ENCODE measurements around the gene CERKL.

Gene CERKL

DNA sequence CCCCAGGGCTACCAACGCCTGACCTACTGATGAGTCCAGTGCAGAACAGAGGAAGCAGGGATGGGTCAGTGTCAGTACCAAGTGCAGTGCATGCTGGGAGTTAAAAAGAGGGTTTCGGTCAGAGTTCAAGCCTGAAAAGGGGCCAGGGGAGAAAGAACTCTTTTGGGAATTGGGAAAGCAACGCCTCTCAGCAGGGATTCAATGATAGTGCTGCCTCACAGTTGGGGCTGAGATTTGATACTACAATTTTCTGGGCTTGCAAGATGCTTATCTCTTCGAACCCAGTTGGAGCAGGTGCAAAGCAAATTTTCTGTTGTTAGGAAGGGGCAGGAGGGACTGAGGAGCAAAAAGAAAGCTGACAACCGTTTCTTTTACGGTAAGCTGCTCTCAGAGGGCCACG lies 82.6 kb downstream of the CERKL start:
- DNase-seq: no peak

DNA sequence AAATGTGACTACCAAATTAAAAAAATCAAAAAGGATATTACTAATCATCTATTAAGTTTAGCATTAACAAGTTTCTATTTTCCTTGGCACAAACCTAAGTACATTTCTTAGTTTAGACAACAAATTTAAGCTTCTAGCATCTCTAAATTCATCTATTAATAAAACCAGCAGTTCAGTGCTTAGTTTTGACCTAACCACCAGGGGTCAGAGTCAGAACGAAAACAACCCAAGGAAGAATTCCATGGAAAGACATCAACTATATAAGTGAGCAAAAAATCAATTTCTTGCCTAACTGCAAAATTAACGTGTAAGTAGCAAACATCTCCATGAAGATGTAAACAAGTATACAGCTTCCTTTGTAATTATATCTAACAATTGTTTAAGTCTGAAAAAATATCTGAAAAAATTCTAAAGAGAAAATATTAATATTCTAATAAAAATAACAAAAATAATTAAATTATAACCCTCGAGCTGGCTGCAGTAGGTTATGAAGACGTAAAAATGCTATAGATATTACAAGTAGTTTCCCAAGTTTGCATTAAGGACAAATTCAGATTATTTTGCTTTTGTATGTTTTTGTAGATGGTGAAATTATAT lies 83.7 kb downstream of the CERKL start:
- DNase-seq: peak; percentile 30

DNA sequence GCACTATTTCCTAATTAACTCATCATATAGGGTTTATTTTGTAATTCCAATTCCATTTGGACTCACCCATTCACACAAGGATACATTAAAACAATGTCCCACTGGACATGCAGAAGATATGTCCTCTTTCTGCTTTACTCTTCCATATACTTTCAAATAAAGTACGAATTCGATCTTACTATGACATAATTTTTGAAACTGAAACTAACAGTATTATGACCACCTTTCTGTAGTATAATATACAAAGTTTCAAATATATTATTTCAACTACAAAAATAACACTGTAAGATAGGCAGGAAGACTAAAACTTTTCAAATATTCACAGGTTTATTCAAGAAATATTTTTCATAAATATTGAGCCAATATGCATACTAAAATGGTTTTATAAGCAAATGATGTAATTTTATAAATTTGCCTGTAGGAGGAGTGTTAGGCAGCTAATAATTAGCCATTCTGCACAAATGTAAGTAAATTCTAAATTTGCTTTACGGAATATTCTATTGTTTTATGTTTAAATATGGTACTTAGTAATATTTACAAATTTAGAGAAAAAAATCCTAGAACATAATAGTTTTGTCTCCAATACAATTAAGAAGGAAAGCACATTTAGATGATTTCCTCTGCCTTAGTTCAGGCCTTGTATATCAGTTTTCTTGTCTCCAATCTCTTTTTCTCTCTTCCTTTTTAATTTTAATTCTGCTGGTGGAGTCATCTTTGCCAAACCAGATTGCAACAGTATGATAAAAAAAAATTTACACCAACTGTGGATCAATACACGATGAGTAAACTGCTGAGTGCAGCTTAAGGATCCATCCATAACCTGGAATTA lies 85.9 kb downstream of the CERKL start:
- peak; percentile 4 for DNase-seq

DNA sequence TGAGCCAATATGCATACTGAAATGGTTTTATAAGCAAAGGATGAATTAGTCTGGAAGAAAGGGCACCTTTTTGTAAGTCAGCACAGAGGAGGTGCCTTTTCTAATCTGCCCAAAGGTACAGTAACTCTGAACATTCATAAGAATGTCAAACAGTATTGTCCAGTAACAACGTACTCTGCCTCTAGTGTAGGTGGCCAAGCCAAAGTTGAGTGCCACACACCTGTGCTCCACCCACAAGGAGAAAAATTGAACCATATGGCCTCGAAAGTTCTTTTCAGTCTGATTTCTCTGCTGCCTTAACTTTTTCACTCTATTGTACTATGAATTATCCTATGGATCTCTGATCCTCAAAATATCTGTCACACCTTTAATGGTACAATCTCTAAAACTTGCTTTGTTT lies 86.8 kb downstream of the CERKL start:
- no peak for DNase-seq

DNA sequence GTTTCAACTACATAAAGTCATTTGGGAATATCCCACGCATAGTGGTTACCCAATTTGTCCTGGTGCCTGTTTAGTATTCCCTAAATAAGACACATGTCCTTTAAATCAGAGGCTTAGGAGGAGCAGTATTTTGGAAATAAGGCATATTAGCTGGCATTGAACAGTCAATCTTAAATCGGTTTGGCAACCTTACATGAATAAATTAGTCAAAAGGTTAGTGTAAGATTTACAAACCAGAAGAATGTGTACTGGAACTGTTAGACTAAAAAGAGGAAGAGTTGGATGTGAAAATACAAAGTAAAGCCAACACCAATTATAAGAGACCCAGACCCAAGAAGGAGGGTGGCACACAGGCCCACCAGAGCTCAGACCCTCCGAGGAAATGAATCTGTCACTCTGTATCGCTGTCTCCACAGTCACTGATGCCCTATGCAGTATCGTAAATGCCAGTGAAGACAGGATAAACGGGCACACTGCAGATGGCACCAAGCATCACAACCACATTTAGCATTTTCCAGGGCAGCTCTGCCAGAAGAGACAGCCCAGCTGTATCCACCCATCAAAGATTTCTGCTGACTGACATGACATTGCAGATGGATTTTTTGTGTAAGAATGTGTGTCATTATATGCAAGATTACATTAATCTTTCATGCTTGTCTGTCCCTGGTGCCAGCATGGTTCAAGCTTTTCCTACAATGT lies 90.4 kb downstream of the CERKL start:
- no peak for DNase-seq

DNA sequence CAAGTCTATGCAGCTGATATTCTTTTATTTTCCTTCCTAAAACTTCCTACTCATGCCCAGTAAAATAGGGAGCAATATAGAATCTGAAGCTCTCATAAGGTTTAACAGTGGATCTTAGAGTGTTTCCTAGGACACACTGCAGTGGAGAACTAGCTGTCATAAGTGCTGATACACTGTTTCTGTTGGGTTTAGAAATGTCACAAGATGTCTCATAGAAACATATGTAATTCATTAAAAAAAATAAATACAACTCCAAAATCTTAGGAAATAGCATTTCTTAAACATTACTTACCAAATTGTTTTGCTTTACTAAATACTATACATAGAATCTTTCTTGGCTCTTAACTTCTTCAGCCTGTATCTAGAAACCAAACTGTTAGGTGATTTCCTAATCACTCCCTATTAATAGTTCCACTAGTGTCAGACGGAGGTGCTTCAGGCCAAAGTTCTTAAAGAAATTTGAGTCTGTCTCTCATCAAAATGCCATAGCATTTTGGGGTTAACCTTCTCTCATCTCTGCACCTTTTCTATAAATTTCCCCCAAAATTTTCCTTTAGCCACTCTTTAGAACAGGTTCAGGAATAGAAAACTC lies 93.7 kb downstream of the CERKL start:
- no peak for DNase-seq

DNA sequence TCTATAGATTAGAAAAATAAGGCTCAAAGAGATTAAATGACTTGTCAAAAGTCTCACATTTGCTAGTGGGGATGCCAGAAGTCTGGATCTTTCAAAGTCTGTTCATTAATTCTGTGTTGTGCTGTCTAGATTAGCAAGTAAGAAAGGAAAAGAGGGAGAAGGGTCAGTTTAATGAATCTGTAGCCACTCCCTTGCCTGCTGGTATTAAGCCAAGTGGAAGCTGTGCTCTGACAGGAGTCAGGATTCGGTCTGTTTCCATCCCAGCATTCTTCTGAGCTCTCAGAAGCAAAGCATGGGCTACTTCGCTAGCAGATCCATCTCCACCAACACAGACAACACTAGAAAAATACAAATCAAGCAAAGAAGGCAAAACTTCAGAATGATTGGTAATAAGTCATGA lies 98.5 kb downstream of the CERKL start:
- no peak for DNase-seq

DNA sequence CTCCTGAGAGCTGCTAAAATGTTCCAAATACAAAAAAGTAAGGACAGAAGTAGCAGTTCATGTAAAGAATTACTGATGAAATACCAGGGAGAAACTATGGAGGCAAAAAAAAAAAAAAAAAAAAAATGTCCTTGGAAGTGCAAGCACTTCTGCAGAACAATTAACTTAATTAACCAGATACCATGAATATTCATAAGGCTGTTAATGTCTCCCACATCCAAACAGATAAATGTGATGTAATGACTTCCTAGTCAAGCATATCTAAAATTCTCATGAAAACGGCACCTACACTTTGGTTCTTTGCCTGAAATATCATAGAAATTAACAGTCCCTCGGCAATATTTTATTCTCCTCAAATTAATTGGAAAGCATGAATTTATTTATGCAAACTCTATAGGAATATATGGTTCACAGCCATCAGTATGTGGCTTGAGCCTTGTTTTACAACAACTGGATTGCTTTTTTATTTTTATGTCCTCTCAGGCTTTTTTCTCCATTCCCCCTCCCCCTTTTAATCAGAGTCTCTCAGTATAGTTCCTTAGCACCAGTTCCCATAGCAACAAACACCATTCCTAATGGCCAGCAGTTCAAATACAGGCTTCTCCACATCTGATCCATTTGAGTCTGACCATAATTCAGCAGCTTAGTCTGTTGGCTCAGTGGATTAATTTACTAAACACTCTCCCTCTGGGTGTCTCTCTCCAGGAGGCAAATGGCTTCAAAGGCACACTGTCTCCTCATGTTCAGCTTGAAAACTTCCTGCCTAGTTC lies 102.7 kb downstream of the CERKL start:
- no peak for DNase-seq

DNA sequence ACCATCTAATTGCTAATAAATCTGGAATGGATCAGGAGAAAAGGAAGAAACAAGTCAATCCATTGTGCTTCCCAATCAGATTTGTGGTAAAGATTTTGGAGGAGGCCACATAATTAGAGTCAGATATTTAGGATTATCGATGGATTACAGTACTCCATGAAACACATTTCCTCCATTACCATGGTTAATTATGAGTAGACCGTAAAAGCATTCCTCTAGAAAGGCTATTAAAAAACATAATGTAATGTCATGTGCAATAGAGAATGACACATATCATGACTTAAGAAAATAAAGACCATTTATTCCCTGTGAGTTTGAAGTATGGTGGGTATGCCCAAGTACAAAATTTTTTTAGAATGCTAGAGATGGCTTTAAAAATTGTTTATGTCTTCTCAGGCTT lies 103.7 kb downstream of the CERKL start:
- DNase-seq: no peak

DNA sequence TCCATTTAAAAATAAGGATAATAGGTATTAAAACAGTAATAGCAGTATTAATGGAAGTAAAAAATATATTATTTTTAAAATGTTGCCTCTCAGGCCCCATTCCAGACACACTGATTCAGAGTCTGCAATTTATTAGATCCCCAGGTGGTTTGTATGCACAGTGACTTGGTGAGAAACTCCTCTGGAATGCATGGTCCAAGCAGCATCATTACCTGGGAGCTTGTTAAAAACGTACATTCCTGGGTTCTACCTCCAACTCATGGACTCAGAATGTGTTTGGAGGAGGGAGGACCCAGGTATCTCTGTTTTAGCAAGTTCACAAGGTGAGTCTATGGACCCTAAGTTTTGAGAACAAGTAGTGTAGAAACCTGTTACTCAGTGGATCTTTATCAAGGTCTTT lies 104.1 kb downstream of the CERKL start:
- DNase-seq: no peak

DNA sequence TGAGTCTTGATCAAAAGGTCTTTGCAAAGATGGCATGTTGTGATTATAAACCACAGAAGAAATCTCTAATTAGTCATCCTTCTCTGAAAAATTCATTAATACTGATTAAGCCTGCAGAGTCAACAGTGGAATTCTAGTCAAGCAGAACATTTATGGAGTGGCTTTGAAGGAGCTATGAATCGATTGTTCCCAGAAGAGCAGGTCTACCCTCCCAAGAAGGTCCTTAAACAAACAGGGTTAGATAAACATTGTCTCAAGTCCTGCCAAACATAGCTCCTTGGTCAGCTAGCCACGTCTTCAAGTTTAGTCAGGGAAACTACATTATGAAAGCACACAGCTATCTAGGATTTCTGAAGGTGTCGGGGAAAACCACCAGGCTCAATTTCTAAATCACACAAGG lies 110.8 kb downstream of the CERKL start:
- peak; percentile 43 for DNase-seq

DNA sequence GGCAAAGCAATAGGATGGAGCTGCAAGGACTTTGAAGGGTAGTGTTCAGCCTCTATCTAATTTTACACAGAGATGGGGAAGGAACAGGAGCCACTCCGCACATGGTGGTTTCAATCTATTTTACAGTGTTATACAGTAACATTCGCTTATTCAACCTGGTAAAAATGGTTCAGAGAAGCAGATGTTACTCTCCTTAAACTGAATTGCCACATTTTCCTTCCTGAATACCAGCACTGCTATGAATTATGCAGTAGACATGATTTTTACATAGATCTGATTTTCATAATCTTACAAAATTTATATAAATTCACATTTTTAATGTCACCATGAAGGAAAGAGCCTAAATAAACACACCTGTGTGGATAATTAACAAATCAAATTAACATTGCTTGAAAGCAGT lies 114.7 kb downstream of the CERKL start:
- no peak for DNase-seq

DNA sequence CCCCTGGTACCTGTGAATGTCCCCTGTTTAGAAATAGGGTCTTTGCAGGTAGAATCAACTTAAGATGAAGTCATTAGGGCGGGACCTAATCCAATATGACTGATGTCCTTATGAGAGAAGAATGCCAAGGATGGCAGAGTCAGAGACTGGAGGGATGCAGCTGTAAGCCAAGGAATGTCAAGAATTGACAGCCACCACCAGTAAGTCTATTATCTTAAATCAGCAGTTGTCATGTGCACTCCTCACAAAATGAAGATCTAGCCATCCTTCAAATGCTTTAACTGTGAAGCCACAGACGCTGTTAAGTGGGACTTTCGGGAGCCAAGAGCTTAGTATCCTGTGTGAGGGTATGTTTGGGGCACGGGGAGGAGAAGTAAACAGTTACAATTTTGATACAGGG lies 116.5 kb downstream of the CERKL start:
- peak; percentile 23 for DNase-seq

DNA sequence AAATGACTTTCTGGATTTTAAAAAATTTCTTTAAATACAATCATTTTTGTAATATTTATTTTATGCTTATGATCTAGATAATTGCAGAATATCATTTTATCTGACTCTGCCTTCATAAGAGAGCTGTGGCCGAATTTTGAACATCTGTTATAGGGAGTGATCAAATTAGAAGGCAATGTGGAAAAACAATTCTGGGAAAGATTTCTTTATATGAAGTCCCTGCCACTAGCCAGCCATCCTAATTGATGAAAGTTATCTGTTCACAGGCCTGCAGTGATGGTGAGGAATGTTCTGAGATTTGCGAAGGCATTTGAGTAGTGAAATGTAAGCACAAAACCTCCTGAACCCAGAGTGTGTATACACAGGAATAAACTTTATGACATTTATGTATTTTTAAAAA lies 120.2 kb downstream of the CERKL start:
- DNase-seq: no peak

DNA sequence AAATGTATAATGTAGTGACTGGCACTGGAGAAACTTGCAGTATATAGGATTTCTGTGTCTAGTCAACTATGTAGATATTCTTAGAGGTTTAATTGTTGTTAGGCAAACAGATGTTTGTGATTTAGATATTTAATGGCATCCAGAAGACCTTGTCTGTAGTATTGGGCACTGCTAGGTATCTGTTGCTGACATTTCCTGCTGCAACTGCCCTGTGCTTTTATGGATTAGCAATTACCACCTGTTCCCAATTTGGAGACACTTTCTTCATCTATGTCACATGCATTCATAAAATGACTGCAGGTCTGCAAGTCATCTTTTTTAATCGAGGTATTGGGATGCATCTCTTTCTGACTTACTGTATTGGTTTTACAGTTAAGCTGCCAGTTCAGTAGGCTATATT lies 128.5 kb downstream of the CERKL start:
- no peak for DNase-seq

DNA sequence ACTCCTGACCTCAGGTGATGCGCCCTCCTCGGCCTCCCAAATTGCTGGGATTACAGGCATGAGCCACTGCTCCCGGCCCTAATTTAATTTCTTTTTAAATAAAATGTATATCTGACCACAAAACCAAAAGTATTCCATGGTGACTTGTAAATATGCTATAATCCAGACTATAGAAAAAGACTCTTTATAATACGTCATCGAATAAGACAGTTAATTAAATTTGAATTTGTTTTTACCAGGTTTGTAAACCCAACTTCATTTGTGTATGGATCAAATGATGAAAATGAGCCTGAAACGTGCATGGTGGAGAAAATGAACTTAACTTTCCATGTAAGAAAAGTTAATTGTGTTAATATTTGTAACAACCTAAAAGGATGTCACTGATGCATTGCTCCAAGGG lies 129.8 kb downstream of the CERKL start:
- no peak for DNase-seq

DNA sequence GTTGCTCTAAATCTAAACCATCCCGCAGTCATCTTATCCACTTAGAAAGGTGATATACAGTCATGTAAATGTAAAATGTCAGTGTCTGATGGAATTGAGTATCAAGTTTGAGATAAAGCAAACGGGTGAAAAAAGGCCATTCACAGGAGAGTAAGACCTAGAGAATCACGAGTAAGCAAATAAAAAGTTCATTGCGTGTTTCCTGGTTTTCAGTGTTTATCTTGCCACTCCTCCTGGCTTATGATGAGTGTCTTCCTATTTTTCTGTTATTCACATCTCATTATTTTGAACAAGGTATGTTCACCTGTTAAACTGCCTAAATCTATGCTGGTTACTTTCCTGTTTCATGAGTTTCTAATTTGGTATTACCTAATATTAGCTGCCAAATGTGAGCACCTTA lies 130.9 kb downstream of the CERKL start:
- no peak for DNase-seq

DNA sequence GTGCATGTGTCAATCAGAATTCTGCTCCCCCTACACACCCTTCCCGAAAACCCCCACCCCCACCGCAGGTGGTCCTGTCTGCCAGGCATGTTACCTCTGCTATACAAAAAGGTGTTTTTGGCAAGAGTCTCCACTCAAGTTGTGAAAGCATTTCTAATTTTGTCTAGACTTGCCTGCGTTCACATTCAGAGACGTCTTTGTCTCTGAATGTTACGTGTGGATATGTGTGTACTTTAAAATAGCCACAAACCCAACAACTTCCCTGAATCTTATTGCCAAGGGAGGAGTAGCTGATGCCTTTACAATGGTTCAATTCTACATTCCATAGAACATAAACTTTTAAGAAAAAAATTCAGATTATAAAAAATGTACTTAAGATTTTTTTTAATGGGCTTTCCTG lies 133.1 kb downstream of the CERKL start:
- no peak for DNase-seq

DNA sequence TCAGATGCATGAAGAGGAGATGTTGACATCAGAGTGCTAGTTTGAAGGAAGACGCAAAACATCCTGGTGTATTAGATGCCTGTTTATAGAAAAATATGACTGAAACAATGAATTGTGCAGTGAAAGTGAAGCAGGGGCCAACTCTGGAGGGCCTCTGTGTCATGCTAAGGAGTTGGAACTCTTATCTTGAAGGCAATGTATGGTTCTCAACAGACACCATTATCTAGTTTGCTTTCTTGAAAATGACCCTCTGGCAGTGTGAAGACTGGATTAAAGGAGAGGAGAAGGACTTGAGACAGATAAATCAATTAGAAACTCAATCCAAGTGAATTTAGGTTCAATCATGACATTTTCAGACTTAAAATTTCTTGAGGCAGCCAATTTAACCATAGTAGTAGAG lies 136.7 kb downstream of the CERKL start:
- DNase-seq: no peak

DNA sequence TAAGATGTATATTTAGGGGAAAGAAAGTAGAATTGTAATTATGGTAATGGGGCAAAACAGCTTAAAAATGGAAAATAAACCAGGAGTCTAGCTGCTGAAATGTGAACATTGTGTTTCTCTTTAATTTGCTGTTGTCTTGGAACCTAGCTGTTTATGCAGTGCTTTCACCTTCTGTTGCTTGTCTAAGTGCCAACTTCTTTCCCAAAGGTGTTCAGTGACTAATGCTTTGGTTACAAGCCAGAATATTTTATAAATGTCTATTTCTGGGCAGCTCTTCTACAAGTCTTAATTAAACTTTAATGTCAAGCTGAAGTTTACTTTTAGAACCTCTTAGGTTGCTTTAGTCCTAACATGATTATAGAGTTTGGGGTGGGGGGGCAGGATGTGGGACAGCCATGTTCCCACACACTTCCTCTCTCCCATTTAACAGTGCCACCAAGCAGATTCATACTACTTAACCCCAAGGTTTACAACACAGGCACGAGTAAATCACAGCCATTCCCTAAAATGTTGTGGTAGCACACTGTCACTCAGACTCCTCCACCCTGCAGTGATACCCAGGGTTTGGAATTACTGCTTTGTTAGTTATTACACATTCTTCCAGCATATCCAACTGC lies 139.1 kb downstream of the CERKL start:
- DNase-seq: no peak

DNA sequence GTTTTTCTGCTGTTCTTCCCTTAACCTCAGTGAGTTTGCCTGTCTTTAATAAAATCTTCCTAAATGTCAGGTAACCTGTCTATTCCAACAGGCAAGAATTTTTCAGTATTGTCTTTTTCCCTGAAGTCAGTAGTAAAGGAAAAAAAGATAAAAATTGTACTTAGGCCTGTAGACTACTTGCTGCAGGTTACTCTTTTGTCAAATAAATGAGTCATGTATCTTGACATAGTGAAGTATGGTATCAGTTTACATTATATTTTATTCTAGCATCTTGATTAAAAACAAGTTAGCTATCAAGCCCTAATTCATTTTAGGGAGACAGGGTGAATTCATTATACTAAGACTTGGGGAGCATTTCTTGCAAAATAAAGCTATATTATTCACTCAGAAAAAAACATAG lies 139.9 kb downstream of the CERKL start:
- DNase-seq: no peak

DNA sequence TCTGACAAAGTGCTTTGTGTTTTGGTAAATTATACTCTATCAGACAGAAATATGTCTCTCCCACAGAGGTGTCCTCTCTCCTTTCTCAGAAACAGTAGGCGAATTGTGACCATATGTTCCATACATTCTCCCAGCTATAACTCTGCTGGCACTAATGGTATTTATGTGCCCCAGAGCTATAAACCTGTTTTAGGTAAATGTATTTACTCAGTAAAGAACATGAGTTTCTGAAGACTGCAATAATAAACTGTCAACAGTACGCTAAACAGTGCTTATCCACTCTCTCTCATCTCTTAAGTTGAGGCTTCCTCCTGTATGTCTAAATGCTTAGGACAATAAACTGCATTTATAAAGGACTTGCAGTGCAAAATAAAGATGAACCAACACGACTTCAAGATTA lies 141.2 kb downstream of the CERKL start:
- DNase-seq: no peak

DNA sequence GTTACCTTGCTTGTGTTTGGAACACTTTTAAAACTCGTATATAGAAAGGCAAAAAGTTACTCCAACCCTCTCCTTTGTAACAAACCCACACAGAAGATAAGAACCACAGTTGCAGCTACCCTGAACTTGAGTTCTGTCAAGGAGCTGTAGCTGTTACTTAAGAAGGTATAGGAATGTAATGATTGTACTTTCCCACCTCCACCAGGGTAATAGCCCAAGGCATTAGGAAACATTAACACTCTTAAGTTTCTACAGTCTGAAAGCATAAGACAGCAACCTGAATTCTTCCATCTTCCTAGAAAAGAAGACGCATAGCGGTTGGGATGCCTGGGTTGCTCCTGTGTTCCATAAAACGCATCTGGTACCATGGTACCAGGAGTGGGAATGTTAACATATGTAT lies 156.7 kb downstream of the CERKL start:
- DNase-seq: no peak

All from EL (cell line).